Amygdala (tissue), 56 donors: Measurements from ENCODE around the gene HEG1.
A peak's percentile ranks its signal among the peaks of the same experiment; 100 is the strongest.

ENCODE experiments used
- DNase-seq, 56 donors: peaks; one replicate each; lab custom pipeline; 2025; lab: John Stamatoyannopoulos, UW

HEG1 gene

DNA sequence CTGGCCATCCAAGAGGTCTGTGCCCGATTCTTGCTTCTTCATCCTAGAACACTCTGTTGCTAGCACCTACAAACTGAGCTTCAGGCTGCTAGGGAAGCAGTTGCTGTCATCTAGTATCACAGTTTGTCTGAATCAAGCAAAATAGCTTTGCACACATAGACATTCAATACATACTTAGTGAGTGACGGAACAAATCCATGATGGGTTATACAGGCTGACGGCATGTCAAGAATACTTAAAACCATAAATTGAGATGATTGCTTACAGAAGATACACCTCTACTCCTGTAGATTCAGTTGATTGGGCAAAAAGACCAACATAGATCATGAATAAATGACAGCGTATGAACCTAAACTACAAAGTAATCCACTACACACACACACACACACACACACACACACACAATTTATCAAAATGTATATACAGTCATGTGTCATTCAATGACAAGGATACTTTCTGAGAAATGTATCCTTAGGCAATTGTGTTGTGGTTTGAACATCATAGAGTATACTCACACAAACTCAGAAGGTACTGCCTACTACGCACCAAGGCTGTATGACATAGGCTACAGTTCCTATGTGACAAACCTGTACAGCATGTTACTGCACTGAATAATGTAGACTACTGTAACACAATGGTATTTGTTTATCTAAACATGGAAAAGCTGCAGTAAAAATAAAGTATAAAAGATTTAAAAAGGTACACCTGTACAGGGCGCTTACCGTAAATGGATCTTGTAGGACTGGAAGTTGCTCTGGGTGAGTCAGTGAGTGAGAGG is 14.4 kb upstream of the HEG1 start:
- DNase-seq, result no peak

- peak in 1 of 56 donors; percentile 16 for DNase-seq
Measured at GRCh38 chr3:125069452-125069851, 13.7 kb upstream of the HEG1 start.

DNA sequence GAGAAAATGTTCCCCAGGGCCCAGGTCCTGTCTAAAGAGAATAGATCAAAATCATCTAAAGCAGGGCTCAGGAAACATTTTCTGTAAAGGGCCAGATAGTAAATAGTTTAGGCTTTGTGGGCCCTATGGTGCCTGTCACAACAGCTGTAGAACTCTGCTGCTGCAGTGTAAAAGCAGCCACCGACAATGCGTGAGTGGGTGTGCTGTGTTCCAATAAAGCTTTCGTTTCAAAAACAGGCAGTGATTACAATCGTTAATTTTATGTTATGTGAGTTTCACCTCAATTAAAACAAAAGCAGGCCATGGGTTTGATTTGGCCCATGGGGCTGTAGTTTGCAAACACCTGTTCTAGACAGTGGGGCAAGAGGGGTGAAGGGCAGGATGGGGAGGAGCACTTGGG is 12.5 kb upstream of the HEG1 start:
- DNase-seq, result no peak

- DNase-seq, result no peak
Measured at GRCh38 chr3:125067225-125067624, 11.4 kb upstream of the HEG1 start.

DNA sequence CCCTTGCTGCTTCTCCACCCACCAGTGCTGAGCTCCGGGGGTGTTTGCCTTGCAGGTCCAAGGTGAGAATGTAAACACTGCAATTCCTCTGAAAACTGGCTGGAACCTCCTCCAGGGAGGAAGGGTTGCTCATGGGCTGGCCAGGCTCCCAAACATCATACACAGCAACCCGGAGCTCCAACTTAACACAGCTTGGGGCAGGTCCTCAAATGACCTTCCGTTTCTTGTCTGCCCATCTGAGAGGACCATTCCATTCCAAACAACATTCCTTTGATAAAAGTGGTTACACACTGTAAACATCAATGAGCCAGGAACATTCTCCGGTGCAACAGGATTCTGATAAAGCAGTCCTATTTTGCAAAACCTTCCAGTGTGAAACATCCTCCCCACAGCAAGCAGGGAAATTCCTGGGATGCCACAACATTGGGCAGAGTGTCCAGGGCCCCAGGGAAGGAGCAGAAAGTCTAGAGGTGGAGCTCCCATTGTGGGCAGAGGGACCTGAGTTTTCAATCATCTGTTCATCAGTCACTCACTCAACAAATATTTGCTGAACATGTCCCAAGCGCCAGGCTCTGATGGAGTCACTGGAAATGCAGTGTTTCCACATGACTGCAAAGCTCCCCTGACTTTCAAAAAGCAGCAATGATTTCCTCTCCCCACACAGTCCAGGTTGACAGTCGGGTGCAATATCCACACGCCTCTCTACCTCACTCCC is 7.3 kb upstream of the HEG1 start:
- no peak for DNase-seq

GRCh38 chr3:125061646-125062045 is 5.8 kb upstream of the HEG1 start:
- DNase-seq, result no peak

DNA sequence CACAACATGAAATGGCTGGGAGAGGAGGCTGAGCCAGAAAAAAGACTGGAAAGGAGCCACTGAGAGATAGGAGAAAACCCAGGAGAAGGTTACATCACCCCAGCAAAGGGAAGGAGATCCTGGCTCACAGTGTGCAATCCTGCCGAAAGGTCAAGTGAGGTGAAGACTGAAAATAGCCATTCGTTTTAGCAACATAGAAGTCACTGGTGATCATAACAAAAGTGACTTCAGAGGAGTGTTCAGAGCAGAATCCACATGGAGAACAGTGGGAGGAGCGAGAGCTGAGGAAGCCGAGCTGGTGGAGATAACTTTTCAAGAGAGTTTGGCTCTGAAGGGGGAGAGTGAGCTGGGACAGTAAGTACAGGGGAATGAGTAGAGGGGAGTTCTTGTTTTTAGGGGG is 5.4 kb upstream of the HEG1 start:
- no peak for DNase-seq

- no peak for DNase-seq
Measured at GRCh38 chr3:125059488-125060245, 3.9 kb upstream of the HEG1 start.

- DNase-seq, result no peak
Measured at GRCh38 chr3:125058959-125059358, 3.2 kb upstream of the HEG1 start.

- DNase-seq, result no peak
Measured at GRCh38 chr3:125058529-125058928, 2.7 kb upstream of the HEG1 start.

- no peak for DNase-seq
Measured at GRCh38 chr3:125057186-125057850, 1.5 kb upstream of the HEG1 start.

- DNase-seq, result peak in 6 of 56 donors; percentile 22 to 60 (median 42)
Measured at GRCh38 chr3:125055331-125055912, 375 bp downstream of the HEG1 start.

GRCh38 chr3:125054449-125055329 is 1.1 kb downstream of the HEG1 start:
- peak in 8 of 56 donors; percentile 10 to 50 (median 20) for DNase-seq

- DNase-seq, result no peak
Measured at GRCh38 chr3:125054062-125054448, 1.7 kb downstream of the HEG1 start.

DNA sequence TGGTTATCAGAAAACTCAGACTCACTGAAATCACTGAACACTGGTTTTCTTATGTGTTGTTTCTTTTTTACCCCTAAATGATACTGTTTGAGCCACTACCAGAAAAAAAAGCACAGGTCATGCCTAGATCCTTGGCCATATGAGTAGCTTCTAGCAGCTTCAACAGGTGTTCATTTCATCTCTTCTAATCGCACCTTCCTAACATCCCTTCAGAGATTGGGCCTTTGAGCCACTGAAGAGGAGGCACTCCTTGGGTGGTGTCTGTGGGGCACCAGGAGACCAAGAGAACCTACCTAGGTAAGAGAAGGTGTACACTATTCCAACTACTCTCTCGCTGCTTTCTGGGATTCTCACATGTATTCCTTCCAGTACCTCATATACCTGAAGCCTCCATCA is 2.5 kb downstream of the HEG1 start:
- DNase-seq, result no peak

DNA sequence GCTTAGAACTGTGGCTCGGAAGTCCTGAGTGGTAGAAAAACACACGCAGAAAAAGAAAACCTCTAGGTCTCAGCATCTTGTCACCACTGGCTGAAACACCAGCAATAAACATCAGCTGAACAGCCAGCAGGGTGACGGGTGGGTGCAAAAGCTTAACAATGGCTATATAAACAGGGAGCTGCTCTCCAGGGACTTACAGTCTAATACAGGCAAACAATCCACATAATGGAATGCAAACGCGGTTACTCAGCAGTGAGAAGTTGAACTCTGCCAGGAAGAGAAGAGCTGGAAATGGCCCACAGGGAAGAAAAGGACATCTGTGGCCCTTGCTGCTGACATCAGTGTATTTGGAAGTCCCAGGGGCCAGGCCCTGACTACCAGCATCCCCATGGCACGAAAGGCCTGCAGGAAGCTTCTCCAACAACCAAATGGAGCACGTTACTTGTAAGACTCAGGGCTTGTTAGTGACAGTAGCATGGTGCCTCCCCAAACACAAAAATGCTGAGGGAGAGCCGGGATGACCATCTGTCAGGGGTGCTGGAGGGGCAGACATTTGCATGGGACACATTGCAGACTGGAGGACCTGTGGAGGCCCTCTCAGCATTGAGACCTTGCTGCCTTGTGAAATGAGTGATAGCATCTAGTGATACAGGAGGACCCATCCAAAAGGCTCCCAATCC is 3.0 kb downstream of the HEG1 start:
- DNase-seq, result peak in 12 of 56 donors; percentile 9 to 58 (median 32)

- DNase-seq, result peak in 18 of 56 donors; percentile 16 to 56 (median 35)
Measured at GRCh38 chr3:125051715-125052581, 3.8 kb downstream of the HEG1 start.

DNA sequence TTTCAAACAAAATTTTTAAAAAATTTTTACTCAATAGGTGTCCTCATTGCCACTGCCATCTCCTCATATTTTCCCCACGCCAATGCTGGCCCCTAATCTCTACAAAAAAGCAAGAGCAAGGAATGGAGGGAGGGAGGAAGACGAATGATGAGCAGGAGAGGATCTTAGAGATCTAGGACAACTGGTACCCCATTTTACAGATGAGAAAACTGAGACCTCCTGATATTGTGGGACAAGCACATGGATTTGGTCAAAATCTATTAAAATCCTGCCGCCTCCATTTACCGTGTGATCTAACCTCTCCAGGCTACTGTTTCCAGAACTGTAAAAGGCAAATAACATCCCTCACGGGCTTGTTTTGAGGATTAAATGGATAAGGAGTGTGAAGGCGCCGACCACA is 4.6 kb downstream of the HEG1 start:
- DNase-seq, result no peak
